Measurements from ENCODE around the gene SUCO.
"Not testable (repeated sequence)": the region's sequence is repeated elsewhere in the genome, so short reads cannot be mapped to it uniquely, and the experiment has no call there.

Gene SUCO, protein sequence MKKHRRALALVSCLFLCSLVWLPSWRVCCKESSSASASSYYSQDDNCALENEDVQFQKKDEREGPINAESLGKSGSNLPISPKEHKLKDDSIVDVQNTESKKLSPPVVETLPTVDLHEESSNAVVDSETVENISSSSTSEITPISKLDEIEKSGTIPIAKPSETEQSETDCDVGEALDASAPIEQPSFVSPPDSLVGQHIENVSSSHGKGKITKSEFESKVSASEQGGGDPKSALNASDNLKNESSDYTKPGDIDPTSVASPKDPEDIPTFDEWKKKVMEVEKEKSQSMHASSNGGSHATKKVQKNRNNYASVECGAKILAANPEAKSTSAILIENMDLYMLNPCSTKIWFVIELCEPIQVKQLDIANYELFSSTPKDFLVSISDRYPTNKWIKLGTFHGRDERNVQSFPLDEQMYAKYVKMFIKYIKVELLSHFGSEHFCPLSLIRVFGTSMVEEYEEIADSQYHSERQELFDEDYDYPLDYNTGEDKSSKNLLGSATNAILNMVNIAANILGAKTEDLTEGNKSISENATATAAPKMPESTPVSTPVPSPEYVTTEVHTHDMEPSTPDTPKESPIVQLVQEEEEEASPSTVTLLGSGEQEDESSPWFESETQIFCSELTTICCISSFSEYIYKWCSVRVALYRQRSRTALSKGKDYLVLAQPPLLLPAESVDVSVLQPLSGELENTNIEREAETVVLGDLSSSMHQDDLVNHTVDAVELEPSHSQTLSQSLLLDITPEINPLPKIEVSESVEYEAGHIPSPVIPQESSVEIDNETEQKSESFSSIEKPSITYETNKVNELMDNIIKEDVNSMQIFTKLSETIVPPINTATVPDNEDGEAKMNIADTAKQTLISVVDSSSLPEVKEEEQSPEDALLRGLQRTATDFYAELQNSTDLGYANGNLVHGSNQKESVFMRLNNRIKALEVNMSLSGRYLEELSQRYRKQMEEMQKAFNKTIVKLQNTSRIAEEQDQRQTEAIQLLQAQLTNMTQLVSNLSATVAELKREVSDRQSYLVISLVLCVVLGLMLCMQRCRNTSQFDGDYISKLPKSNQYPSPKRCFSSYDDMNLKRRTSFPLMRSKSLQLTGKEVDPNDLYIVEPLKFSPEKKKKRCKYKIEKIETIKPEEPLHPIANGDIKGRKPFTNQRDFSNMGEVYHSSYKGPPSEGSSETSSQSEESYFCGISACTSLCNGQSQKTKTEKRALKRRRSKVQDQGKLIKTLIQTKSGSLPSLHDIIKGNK (N-terminal part only)

DNA sequence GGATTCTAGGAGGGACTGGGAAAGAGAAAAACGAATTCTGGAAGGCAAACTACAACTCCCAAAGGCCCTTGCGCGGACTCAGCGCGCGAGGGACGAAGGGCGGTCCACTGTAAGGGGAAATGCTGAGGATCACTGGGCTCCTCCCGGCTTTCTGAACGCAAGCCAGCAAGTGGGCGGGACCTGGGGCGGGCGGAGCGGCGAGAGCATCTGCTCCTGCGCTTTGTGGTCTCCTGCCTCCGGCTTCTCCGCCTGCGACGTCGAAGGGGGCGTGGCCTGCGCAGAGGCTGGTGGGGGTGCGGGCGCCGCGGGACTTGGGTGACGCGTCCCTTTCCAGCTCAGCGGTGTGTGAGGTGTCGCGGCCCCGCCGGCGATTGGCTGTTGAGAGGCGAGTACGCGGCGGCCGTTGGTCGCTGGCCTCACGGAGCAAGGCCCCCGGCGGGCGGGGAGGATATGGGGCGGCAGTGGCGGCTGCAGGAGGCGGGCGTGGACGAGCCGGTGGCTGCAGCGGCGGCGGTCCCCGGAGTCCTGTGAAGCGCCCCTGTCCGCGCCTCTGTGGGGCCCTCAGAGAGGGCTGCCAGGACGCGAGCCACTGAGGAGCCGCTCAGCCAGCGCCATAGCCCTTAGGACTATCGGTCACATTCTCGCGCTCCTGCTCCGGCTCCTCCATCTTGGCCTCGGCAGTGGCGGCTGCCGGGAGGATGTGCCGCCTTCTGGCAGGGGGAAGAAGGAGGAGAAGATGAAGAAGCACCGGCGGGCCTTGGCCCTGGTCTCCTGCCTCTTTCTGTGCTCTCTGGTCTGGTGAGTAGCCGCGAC is at the start of gene SUCO:
Gene SUCO (plus strand): TSS at position 451 of the 813 bp plus-strand sequence. CDS start 286 bp downstream, at position 737.
- peak; percentile 98 for DNase-seq

- DNase-seq, result no peak
Observed at GRCh38 chr1:172483448-172483847, 49.5 kb upstream of the SUCO start.

DNA sequence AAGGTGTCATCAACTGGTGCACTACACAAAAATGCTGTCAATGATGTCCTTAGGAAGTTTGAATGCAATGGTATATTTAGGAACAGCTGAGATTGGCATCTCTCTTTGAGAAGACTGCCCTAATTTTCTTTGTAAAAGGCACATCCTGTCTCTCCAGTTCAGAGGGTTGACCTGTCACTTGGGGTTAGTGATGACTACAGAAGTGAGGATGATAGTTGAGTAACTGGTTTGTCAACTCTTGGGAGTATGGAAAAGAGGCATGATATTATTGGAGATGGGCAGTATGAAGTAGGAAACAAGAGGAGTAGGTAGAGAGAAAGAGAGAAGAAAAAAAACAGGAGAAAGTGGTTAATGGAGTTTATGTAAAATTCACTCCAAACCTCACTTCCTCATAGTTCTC is 48.7 kb upstream of the SUCO start:
- no peak for DNase-seq

DNA sequence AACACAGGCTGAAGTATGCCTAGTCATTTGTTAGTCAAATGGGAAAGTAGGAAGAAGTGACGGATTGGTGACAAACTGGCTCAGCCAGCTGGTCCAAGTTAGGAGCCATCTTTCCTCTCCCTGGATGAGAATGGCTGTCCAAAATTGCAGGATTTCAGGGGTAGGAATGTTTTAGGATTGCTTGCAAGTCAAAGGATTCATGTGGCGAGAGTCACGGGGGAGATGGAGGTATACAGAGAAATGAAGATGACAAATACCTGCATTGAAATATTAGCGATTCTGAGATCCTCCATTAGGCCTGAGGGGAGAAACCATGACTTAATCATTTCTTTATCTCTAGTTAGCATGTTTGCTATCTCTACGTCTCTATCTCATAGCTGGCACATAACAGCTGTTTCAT is 47.3 kb upstream of the SUCO start:
- DNase-seq, result no peak

DNA sequence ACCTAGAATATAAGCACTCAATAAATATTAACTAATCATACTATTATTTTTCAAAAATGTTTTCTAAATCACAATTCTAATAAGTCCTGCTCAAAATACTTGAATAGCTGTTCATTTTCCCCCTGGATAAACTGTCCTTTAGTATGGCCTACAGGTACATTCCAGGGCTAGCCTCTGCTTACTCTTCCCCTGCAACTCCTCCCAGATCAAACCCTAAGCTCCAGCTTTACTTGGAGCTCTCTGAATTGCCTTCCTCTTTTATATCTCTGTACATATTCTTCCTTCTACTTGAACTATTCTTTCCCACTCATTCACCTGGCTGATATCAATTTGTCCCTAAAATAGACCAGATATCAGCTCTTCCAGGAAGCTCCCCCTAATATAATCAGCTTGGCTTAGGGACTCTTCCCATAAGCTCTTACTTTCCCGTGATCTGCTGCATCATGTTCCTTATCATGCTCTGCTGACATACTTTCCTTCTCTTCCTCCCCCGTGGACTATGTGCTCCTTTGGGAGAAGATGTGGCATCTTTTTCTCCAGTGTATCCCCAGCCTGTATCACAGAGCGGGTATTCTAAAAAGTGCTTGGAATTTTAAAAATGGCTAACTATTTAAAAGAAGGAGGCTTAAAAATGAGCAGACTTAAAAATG is 46.0 kb upstream of the SUCO start:
- DNase-seq, result no peak

GRCh38 chr1:172487550-172487949 is 45.4 kb upstream of the SUCO start:
- no peak for DNase-seq

GRCh38 chr1:172488393-172488792 is 44.6 kb upstream of the SUCO start:
- DNase-seq, result no peak

DNA sequence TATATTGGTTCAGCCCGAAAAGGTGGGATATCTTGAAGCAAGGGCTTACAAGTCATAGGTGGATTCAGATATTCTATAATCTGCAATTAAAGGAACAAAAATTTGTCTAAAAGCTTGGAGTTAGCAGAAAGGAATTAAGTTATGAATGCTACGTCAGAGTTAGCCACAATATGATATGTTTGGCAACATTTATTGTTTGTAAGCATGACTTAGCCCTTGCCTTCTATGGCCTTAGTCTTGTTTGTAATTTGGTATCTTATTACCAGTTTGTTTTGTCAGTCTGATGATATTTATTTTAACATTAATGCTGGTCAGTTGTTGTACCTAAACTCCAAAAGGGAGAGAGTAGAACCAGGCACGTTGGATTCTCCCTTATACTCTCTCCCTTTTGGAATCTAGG is 43.1 kb upstream of the SUCO start:
- no peak for DNase-seq

DNA sequence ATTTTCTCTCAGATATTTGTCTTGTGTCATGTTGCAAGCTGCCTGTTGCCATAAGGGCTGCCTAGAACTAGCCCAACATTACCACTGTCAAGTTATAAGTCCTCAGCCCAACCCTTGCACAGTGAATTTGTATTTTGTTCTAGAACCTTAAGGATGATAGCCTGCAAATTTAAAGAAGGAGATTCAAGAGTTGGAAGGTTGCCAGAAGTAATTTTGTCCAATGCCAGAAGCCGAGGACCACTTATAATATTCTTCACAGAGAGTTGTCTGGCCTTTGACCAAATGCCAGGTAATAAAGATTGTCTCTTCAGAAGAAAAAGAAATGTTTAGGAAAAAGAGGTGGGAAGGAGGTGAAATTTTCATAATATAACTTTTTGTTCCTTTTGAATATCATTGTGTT is 40.5 kb upstream of the SUCO start:
- no peak for DNase-seq

- DNase-seq, result no peak
Observed at GRCh38 chr1:172494166-172494565, 38.8 kb upstream of the SUCO start.

DNA sequence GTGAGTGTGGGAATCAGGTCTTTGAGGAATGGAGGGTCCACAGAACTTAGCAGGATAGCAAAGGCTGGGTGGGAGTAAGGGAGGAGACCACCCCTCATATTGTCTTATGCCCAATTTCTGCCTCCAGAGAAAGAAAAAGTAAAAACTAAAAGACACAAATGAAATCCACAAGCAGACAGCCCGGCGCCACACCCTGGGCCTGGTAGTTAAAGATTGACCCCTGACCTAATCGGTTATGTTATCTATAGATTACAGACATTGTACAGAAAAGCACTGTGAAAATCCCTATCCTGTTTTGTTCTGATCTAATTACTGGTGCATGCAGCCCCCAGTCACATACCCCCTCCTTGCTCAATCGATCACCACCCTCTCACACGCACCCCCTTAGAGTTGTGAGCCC is 36.8 kb upstream of the SUCO start:
- not testable (repeated sequence) for DNase-seq

- no peak for DNase-seq
Observed at GRCh38 chr1:172496678-172497077, 36.3 kb upstream of the SUCO start.

DNA sequence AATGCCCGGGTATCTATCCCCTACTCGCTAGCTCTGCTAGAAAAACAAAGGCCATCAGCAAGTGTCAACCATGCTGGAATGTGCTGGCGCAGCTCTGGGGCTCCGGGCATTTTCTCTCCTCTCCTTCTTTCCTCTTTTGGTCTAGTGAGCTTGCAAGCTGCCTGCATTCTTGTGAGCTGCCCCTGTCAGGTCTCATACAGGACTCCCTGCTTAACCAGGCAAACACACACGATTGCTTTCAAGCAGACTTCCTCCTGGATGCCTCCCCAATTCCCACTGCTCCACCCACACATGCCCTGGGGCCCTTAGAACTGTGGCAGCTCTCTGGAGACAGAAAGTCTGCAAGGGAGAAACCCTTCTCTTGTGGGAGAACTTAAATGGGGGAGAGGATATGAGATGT is 35.7 kb upstream of the SUCO start:
- DNase-seq, result no peak

DNA sequence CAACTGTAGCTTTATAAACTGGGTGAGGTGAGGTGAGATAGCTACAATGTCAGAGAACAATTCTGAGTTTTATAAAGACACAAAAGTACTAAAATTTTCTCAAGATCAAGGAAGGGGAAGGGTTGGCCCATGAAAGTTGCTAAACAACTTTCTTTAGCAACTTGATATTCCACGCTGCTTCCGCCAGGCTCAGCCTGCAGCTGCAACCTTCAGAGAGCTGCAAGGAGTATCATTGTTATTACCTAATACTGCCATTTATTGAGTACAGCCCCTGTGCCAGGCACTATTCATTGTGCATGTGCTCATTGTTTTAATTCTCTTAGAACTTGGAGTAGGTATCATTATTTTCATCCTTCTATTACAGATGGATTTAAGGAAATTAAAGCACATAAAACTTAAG is 34.1 kb upstream of the SUCO start:
- DNase-seq, result no peak

DNA sequence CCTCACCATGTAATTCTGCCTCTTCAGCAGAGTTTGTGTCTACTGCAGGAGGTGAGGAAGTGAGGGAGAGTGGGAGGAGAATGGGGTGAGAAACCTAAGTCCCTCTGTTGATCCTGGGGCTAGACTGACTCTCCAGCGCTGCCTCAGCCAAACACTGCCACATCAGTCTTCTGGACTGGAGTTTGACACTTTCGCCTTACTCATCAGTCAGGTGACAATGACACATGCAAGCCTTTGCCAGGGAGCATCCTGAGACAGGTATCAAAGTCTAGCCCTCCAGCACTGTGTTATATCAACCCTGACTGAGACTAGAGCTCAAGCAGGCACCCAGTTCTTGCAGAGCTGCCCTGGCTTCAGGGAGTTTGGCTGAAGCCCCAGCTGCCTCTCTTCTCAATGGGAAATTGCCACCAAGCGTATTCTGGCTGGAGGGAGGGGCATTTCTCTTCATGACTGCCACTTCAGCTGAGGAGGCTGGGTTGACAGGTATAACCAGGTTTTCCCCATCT is 33.3 kb upstream of the SUCO start:
- DNase-seq, result no peak

DNA sequence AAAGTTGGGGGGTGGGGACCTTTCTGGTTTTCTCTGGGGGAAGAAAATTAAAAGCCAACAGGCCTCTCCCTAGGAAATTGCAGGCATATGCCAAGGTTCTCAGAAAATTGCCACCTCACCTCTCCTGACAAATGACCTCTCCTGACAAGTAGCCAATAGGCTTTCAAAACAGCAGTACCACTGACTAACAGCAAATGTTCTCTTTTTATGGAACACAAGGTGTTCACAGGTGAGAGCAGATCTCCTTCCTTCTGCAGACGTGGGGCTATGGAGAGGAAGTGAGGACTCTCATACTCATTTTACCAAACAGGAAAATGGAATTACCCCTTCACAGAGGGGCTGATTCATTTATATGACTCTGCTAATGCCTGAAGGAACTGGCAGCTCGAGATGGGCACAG is 32.7 kb upstream of the SUCO start:
- DNase-seq, result no peak

GRCh38 chr1:172507741-172508140 is 25.2 kb upstream of the SUCO start:
- no peak for DNase-seq

DNA sequence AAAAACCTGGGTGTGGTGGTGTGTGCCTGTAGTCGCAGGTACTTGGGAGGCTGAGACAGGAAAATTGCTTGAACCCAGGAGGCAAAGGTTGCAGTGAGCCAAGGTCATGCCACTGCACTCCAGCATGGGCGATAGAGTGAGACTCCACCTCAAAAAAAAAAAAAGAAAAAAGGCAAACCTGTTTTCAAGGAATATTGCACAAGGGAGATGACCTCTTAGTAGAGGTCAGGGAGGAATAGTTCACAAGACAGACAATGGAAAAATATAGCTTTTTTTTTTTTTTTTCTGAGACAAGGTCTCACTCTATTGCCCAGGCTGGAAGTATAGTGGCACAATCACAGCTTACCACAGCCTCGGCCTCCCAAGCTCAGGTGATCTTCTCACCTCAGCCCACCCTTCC is 22.5 kb upstream of the SUCO start:
- DNase-seq, result no peak

GRCh38 chr1:172512591-172512990 is 20.4 kb upstream of the SUCO start:
- DNase-seq, result no peak

- DNase-seq, result no peak
Observed at GRCh38 chr1:172513479-172513878, 19.5 kb upstream of the SUCO start.

DNA sequence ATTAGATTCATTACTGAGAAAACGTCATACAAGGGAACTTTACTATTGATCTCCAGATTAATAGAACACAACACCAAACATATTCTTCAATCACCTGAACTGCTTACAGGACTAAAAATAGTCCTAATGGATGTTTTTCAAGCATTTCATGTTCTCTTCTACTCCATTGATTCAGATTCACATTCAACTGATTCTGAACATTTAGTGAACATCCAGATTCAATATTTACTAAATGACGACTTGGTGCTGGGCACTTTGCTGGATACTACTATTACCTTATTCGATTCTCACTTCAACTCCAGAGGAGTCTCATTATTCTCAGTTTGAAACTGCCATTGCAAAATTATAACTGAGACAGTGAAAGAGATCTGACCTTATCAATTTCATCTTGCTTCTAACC is 18.8 kb upstream of the SUCO start:
- DNase-seq, result no peak

DNA sequence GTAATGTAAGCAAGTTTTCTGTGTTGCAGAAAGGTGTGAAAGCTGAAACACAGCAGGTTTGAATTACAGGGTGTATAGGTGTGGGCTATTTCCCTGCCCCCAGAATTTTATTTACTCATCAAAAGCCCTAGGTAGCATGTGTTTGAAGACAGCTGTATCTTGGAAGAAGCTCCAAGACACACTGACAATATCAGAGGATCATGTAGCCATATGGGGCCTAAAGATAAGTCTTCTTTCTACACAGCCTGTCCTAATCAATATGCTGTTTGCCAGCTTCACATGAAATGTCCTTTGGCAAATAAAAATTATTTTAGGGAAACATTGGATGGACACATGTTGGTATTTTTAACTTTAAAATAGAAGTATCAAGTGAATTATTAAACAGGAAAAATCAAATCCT is 17.5 kb upstream of the SUCO start:
- no peak for DNase-seq

Measured in NCI-H1092 (cell line).